T-cell (primary cell): Measurements from ENCODE around the gene ZNF667. TPM values are rescaled to one million over a fixed set of nuclear protein-coding genes. Genes with fewer than 3 reads are reported as not detected.

ENCODE experiments used
- ATAC-seq, 4 experiments: fragments of 200-7000 bp in 3 of 4; fragments of 150-1000 bp in 1 of 4; cut with Tn5 transposase; replicated peaks in 1 of 4; 1 replicate in 3 of 4; 2 replicates in 1 of 4; pipeline ENCODE4 v1.10.0; 2021; ENCODE audit warnings: moderate library complexity in 3 of 4, mild to moderate bottlenecking in 2 of 4, moderate number of reproducible peaks in 1 of 4
- CTCF ChIA-PET, 2 donors: fragments of 300-600 bp; sonication (Branson Sonifier 250); formaldehyde crosslinking; loops; one replicate each; lab custom pipeline; 2022; ENCODE audit warnings: antibody characterized with exemption in 2 of 2; lab: Charles Lee
- POLR2A ChIA-PET, 2 donors: fragments of 300-600 bp; sonication (Branson Sonifier 250); formaldehyde crosslinking; loops; one replicate each; lab custom pipeline; 2022; ENCODE audit warnings: antibody characterized with exemption in 2 of 2; lab: Charles Lee
- DNase-seq, 35 experiments: peaks; one replicate each; pipeline versions ENCODE4 v3.0.0 to v3.0.0-alpha.2; 2013 to 2023
- H3K27ac ChIP-seq: one replicate; pipeline ENCODE4 v1.5.1; 2013; ENCODE audit warnings: low read length
- H3K27me3 ChIP-seq, 2 experiments: replicated peaks in 1 of 2; 1 replicate in 1 of 2; 2 replicates in 1 of 2; pipeline versions ENCODE4 v1.6.1 to v1.7.0; 2013; ENCODE audit warnings: low read length in 1 of 2, mixed read lengths in 1 of 2; ENCODE audit not compliant: control insufficient read depth in 2 of 2, insufficient read depth in 2 of 2; ENCODE audit errors: extremely low read depth in 1 of 2
- H3K36me3 ChIP-seq, 2 donors: 1 replicate in 1 of 2; 2 replicates in 1 of 2; pipeline versions ENCODE4 v1.6.1 to v1.7.0; 2013; ENCODE audit warnings: low read length in 1 of 2; ENCODE audit not compliant: control insufficient read depth in 2 of 2, insufficient read depth in 1 of 2; ENCODE audit errors: extremely low read depth in 1 of 2
- H3K4me1 ChIP-seq, 2 experiments: 1 replicate in 1 of 2; 2 replicates in 1 of 2; pipeline versions ENCODE4 v1.6.1 to v1.7.0; 2013; ENCODE audit warnings: low read length in 2 of 2, mixed read lengths in 1 of 2; ENCODE audit not compliant: insufficient read depth in 2 of 2, control insufficient read depth in 1 of 2; ENCODE audit errors: extremely low read depth in 1 of 2
- H3K4me3 ChIP-seq, 2 donors: 1 replicate in 1 of 2; 2 replicates in 1 of 2; pipeline versions ENCODE4 v1.5.1 to v1.7.0; 2013; ENCODE audit warnings: mild to moderate bottlenecking in 2 of 2, low read length in 1 of 2, moderate library complexity in 1 of 2; ENCODE audit not compliant: control insufficient read depth in 1 of 2; ENCODE audit errors: extremely low read depth in 1 of 2
- H3K9me3 ChIP-seq: 2 replicates; pipeline ENCODE4 v1.7.0; 2013
- H3K27ac Mint-ChIP-seq, 2 donors: one replicate each; pipeline ENCODE4 v1.8.0; 2020 to 2021; ENCODE audit warnings: mild to moderate bottlenecking in 2 of 2, mixed read lengths in 2 of 2
- H3K27me3 Mint-ChIP-seq, 2 donors: one replicate each; pipeline ENCODE4 v1.8.0; 2021 to 2022; ENCODE audit warnings: mixed read lengths in 2 of 2
- H3K36me3 Mint-ChIP-seq: one replicate; pipeline ENCODE4 v1.8.0; 2021; ENCODE audit warnings: mixed read lengths
- H3K4me1 Mint-ChIP-seq, 3 donors: one replicate each; pipeline ENCODE4 v1.8.0; 2020 to 2022; ENCODE audit warnings: mixed read lengths in 3 of 3, mild to moderate bottlenecking in 1 of 3
- H3K4me3 Mint-ChIP-seq, 3 donors: one replicate each; pipeline ENCODE4 v1.8.0; 2020 to 2022; ENCODE audit warnings: mild to moderate bottlenecking in 3 of 3, mixed read lengths in 3 of 3, moderate library complexity in 3 of 3
- H3K9me3 Mint-ChIP-seq, 3 donors: one replicate each; pipeline ENCODE4 v1.8.0; 2020 to 2022; ENCODE audit warnings: mixed read lengths in 3 of 3
- WGBS: methylation state at CpG from one replicate; pipeline ENCODE4 v1.1.5; 2013; ENCODE audit warnings: missing lambda C conversion rate; ENCODE audit not compliant: insufficient coverage; 5-methylcytosine and 5-hydroxymethylcytosine counted together
- total RNA-seq, 35 experiments: library from RNA in 6 of 35; stranded (reverse) in 6 of 35; fragments of 120-200 nt in 1 of 35; gene quantifications; one replicate each; pipeline versions ENCODE4 v1.2.1 to v1.2.4 and lab custom pipeline; 2013 to 2026

Gene ZNF667
- total RNA-seq, 5 donors from 2014 or later (not counting 1 experiment from before 2014, with no cell fraction given) = 0.56 to 5.2 (median 1.8) TPM

- H3K4me3 ChIP-seq = no peak overlapping the region
- Mint-ChIP-seq H3K27me3 (no peaks in the 10 kb centered on the region), H3K36me3 (peaks cover 68% of the 10 kb centered on the region), H3K4me1 (peaks cover 25 to 30% (median 29%) of the 10 kb centered on the region in 3 donors), H3K4me3 (no peak overlapping the region), H3K9me3 (peaks cover 22 to 63% (median 51%) of the 10 kb centered on the region in 3 donors), H3K27ac (no peak overlapping the region)
- DNase-seq = no peak
- no peak for ATAC-seq
- WGBS = 94% methylated on average over 2 of the region's 4 CpGs
- no peak overlapping the region for H3K27ac ChIP-seq
- no peaks in the 10 kb centered on the region for H3K27me3 ChIP-seq
- POLR2A ChIA-PET = interaction anchor here in 1 of 2 donors (0.7 kb wide), 1 partner anchor 52 kb away, joined by 5 read pairs; no protein-coding TSS in a partner anchor
- H3K4me1 ChIP-seq = peaks cover 13 to 19% of the 10 kb centered on the region in 2 experiments
- H3K9me3 ChIP-seq = peaks cover 2% of the 10 kb centered on the region
- CTCF ChIA-PET = no interaction called here
- H3K36me3 ChIP-seq = peaks cover 0 to 13% of the 10 kb centered on the region in 2 donors
These were observed 76.7 kb downstream of the ZNF667 start for GRCh38 chr19:56400485-56400884.

- no peaks in the 10 kb centered on the region for H3K27me3 Mint-ChIP-seq
- no peak for DNase-seq
- H3K4me3 Mint-ChIP-seq = no peak overlapping the region
- WGBS = 99% methylated on average over 5 of the region's 5 CpGs
- Histone ChIP-seq H3K4me1 (peaks cover 3 to 11% of the 10 kb centered on the region in 2 experiments), H3K9me3 (peaks cover 2% of the 10 kb centered on the region), H3K4me3 (no peak overlapping the region), H3K27me3 (no peaks in the 10 kb centered on the region), H3K36me3 (peaks cover 0 to 13% of the 10 kb centered on the region in 2 donors), H3K27ac (no peak overlapping the region)
- no peak overlapping the region for H3K27ac Mint-ChIP-seq
- CTCF ChIA-PET = no interaction called here
- peaks cover 15 to 68% (median 58%) of the 10 kb centered on the region in 3 donors for H3K9me3 Mint-ChIP-seq
- POLR2A ChIA-PET = no interaction called here
- H3K36me3 Mint-ChIP-seq = peaks cover 67% of the 10 kb centered on the region
- peaks cover 11 to 22% (median 20%) of the 10 kb centered on the region in 3 donors for H3K4me1 Mint-ChIP-seq
- no peak for ATAC-seq
These were observed 78.3 kb downstream of the ZNF667 start for GRCh38 chr19:56398809-56399208.

- Mint-ChIP-seq H3K27ac (peak within 1 kb of the TSS; percentile 97 to 99), H3K36me3 (peaks cover 66% of the 10 kb centered on the region)
These were observed 83.8 kb downstream of the ZNF667 start, which contains the start of gene ZNF582 for GRCh38 chr19:56393119-56394012. TSS of gene ZNF582 (minus strand) at chr19:56393534. CDS start at chr19:56391752, 1,782 bp downstream.

More at GRCh38 chr19:56393119-56394012, 83.8 kb downstream of the ZNF667 start, which contains the start of gene ZNF582:
- ChIA-PET POLR2A (no interaction called here), CTCF (interaction anchor here (0.5 to 0.7 kb wide), 2 partner anchors 11 kb away, joined by 3 to 5 read pairs; partner anchors contain the start of gene ZNF583 (in 2 of the 2))
- Histone ChIP-seq H3K27me3 (no peaks in the 10 kb centered on the region), H3K27ac (peak within 1 kb of the TSS; percentile 88), H3K4me3 (peak within 1 kb of the TSS; percentile 63 to 68), H3K9me3 (peaks cover 2% of the 10 kb centered on the region), H3K36me3 (peaks cover 0 to 24% of the 10 kb centered on the region in 2 donors), H3K4me1 (peaks cover 0 to 10% of the 10 kb centered on the region in 2 experiments)
- peak; percentile 97 to 98 (median 98) for ATAC-seq
- Mint-ChIP-seq H3K27me3 (no peaks in the 10 kb centered on the region), H3K9me3 (peaks cover 24 to 69% (median 50%) of the 10 kb centered on the region in 3 donors), H3K4me1 (peaks cover 7 to 19% (median 16%) of the 10 kb centered on the region in 3 donors), H3K4me3 (peak within 1 kb of the TSS; percentile 93 to 99 (median 97))
- under 1% methylated on average over 66 of the region's 73 CpGs for WGBS
- peak; percentile 84 to 97 (median 92) for DNase-seq

Other genes with a start within 250 kb of the ZNF667 start
- gene EDDM13, start 204.6 kb downstream of the ZNF667 start, total RNA-seq = not detected
- gene ZSCAN5A, start 162.5 kb downstream of the ZNF667 start, total RNA-seq = 10 to 100 TPM in 4 of 5 donors, 1 to 10 TPM in 1; 9.5 to 12.7 (median 11.1) TPM
- gene ZNF582, start 83.8 kb downstream of the ZNF667 start, total RNA-seq = 1 to 10 TPM; 1.6 to 7.9 (median 6.0) TPM
- gene ZNF583, start 73.0 kb downstream of the ZNF667 start, total RNA-seq = 10 to 100 TPM in 1 of 5 donors, 1 to 10 TPM in 4; 3.3 to 10.7 (median 7.8) TPM
- gene ZNF471, start 30.5 kb upstream of the ZNF667 start, total RNA-seq = 1 to 10 TPM; 1.4 to 3.5 (median 2.2) TPM
- 10 to 100 TPM in 2 of 5 donors, 1 to 10 TPM in 3; 4.2 to 12.2 (median 9.8) TPM for gene ZFP28, start 61.6 kb upstream of the ZNF667 start, total RNA-seq
- gene ZNF470, start 90.1 kb upstream of the ZNF667 start, total RNA-seq = 1 to 10 TPM; 1.5 to 7.2 (median 5.8) TPM
- gene ZNF71, start 118.0 kb upstream of the ZNF667 start, total RNA-seq = 10 to 100 TPM in 1 of 5 donors, 1 to 10 TPM in 4; 5.1 to 10.4 (median 9.3) TPM
- gene SMIM17, start 165.8 kb upstream of the ZNF667 start, total RNA-seq = not detected
- 10 to 100 TPM in 1 of 5 donors, 1 to 10 TPM in 2, under 1 TPM in 2; 0.28 to 11.7 (median 4.0) TPM for gene ZNF835, start 194.4 kb upstream of the ZNF667 start, total RNA-seq